BJ (cell line): ENCODE data around the gene SRL. TPM values are rescaled to one million over a fixed set of nuclear protein-coding genes. Genes with fewer than 3 reads are reported as not detected.

ENCODE experiments used
- CTCF ChIA-PET: fragments of 350-600 bp; formaldehyde crosslinking; extraction: SDS; loops from one replicate; lab custom pipeline; 2021; ENCODE audit warnings: antibody characterized with exemption, inconsistent platforms; lab: Yijun Ruan, JAX
- POLR2A ChIA-PET: fragments of 300-600 bp; sonication (Branson Sonifier 250); formaldehyde crosslinking; extraction: SDS; loops from one replicate; lab custom pipeline; 2021; ENCODE audit warnings: antibody characterized with exemption; lab: Charles Lee
- DNase-seq: peaks from one replicate; pipeline ENCODE4 v3.0.0-alpha.2; 2011; ENCODE audit warnings: low read depth
- H3K27me3 ChIP-seq: 2 replicates; pipeline ENCODE4 v1.6.0; 2011; ENCODE audit warnings: low read length; ENCODE audit not compliant: control insufficient read depth, insufficient read depth
- H3K36me3 ChIP-seq: 2 replicates; pipeline ENCODE4 v1.5.1; 2011; ENCODE audit warnings: low read length; ENCODE audit not compliant: control insufficient read depth, insufficient read depth
- H3K4me3 ChIP-seq: 2 replicates; pipeline ENCODE4 v1.5.1; 2011; ENCODE audit warnings: low read depth, mild to moderate bottlenecking, control low read depth, low read length
- polyA plus RNA-seq: library from polyadenylated mRNA; depleted of rRNA; stranded (reverse); fragments of >200 nt; gene quantifications from 2 replicates; pipeline ENCODE4 v1.2.3, GENCODE V29; 2011
- TF ChIP-seq, protein P1 (sequence below): IDR thresholded peaks from 2 replicates; pipeline ENCODE4 v1.5.1; 2011; ENCODE audit warnings: low read depth, mild to moderate bottlenecking, control low read depth, inconsistent platforms, low read length, moderate library complexity; ENCODE audit not compliant: insufficient read depth

SRL gene
- polyA plus RNA-seq, 1 experiment = not detected

DNA sequence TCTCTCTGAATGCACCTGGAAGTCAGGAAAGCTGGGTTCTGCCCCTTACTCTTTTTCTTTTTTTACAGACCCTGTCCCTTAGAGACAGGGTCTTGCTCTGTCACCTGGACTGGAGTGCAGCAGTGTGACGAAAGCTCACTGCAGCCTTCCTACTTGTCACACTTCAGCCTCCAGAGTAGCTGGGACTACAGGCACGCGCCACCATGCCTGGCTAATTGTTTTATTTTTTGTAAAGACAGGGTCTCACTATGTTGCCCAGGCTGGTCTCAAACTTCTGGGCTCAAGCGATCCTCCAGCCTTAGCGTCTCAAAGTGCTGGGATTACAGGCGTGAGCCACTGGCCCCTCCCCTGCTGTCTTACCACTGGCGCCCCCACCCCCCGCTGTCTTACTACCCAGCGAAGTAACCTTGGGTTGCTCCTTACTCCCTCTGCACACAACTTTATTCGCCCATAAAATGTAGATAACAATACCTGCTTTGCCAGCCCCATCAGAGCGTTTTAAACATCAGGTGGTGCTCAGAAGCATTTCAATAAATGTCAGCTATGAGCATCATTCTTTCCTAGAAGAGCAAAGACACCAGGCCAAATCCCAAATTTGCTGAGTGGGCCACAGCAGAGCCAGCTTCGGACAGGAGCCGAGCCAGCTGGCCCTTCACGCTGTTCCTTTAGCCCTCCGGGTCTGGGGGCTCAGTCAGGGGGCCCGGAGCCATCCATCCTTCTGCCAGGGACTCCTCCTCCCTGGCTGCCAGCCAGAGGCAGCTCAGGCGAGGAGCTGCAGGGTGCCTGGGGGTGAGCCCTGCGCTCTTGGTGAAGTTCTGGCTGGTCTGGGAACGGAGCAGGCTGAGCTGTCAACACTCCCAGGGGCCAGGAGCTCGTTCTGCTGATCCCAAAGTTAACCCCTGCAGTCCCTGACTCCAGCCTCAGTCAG, 24.4 kb downstream of the SRL start:
- ChIA-PET CTCF (interaction anchor here (0.7 to 3.6 kb wide), 4 partner anchors 8 to 36 kb away, joined by 3 to 15 read pairs (median 4); no protein-coding TSS in a partner anchor), POLR2A (no interaction called here)
- DNase-seq = no peak
- TF ChIP-seq, protein P1, sequence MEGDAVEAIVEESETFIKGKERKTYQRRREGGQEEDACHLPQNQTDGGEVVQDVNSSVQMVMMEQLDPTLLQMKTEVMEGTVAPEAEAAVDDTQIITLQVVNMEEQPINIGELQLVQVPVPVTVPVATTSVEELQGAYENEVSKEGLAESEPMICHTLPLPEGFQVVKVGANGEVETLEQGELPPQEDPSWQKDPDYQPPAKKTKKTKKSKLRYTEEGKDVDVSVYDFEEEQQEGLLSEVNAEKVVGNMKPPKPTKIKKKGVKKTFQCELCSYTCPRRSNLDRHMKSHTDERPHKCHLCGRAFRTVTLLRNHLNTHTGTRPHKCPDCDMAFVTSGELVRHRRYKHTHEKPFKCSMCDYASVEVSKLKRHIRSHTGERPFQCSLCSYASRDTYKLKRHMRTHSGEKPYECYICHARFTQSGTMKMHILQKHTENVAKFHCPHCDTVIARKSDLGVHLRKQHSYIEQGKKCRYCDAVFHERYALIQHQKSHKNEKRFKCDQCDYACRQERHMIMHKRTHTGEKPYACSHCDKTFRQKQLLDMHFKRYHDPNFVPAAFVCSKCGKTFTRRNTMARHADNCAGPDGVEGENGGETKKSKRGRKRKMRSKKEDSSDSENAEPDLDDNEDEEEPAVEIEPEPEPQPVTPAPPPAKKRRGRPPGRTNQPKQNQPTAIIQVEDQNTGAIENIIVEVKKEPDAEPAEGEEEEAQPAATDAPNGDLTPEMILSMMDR = no peak
- Histone ChIP-seq H3K27me3 (no peaks in the 10 kb centered on the region), H3K36me3 (no peaks in the 10 kb centered on the region), H3K4me3 (no peak overlapping the region)

DNA sequence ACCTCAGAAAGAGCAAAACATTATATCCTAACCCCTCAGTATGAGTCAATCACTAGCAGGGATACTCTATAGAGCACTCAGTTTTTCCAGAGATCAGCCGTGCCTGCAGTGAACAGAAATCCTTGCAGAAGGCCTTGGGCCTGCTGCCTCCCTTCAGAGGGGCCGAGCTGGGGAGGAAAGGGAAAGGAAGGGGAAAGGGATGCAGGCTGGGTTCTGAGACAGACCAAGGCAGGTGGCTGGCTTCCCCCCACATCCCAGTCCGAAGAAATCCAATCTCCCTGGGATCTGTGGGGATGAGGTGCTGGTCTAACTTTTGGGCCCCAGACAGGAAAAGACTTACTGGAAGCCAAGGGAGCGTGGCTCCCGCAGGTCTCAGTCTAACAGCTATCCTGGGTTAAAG, 25.3 kb downstream of the SRL start:
- no peaks in the 10 kb centered on the region for H3K27me3 ChIP-seq
- ChIA-PET CTCF (interaction anchor here (0.7 to 3.6 kb wide), 3 partner anchors 9 to 37 kb away, joined by 3 to 15 read pairs (median 4); no protein-coding TSS in a partner anchor), POLR2A (no interaction called here)
- DNase-seq = no peak
- H3K36me3 ChIP-seq = no peaks in the 10 kb centered on the region
- TF ChIP-seq, protein P1 = no peak
- H3K4me3 ChIP-seq = no peak overlapping the region

DNA sequence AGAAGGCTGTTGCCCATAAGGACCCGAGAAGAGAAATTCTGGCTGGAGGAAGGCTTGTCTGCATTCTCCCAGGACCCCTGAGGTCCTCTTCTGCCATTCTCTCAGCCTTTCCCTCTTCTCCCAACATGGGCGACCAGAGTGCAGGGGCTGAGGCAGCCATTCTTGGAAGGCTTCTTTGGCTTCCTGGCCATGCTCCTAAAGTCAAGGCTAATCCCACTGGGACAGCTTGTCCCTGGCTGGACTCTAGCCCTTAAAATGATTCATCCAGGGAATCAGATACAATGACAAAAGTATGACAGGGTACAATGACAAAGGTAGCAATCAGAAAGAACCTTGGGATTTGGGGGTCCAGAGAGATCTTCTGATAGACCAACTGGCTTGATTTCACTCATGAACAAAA, 26.8 kb downstream of the SRL start:
- TF ChIP-seq, protein P1 = no peak
- no peaks in the 10 kb centered on the region for H3K27me3 ChIP-seq
- POLR2A ChIA-PET = no interaction called here
- H3K4me3 ChIP-seq = no peak overlapping the region
- no peaks in the 10 kb centered on the region for H3K36me3 ChIP-seq
- DNase-seq = no peak
- CTCF ChIA-PET = interaction anchor here (1.0 kb wide), 1 partner anchor 16 kb away, joined by 3 read pairs; no protein-coding TSS in a partner anchor

DNA sequence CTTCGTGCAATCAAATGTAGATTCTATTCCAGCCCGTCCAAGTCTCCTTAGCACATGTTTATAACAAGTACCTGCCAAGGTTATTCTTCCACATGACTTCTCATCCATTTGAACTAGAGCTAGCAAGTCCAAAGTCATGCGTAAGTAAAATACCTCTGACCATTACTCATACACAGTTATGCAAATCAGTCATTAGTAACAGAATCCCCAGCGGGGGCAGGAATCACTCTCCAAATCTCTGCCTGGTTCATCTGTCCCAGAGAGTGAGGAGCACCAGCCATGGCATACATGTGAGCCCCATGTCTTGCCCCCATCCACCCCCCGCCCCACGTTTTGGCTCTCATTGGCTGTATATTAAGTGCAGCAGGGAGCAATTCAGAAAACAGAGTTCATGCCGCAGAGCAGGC, 27.7 kb downstream of the SRL start:
- ChIA-PET CTCF (interaction anchor here (1.0 to 1.8 kb wide), 3 partner anchors 10 to 40 kb away, joined by 3 to 11 read pairs (median 5); no protein-coding TSS in a partner anchor), POLR2A (no interaction called here)
- TF ChIP-seq, protein P1 = no peak
- Histone ChIP-seq H3K4me3 (no peak overlapping the region), H3K36me3 (no peaks in the 10 kb centered on the region), H3K27me3 (no peaks in the 10 kb centered on the region)
- DNase-seq = peak; percentile 62

- Histone ChIP-seq H3K36me3 (no peaks in the 10 kb centered on the region), H3K4me3 (no peak overlapping the region), H3K27me3 (no peaks in the 10 kb centered on the region)
- CTCF ChIA-PET = interaction anchor here (1.0 to 1.8 kb wide), 3 partner anchors 10 to 40 kb away, joined by 3 to 11 read pairs (median 5); no protein-coding TSS in a partner anchor
- POLR2A ChIA-PET = no interaction called here
- TF ChIP-seq, protein P1 = no peak
- no peak for DNase-seq
Observed at GRCh38 chr16:4213737-4214136, 28.1 kb downstream of the SRL start.
